MM.1S (cell line): ENCODE data around the gene A4GALT.

Experiments
- CTCF ChIP-seq: fragments of 300-600 bp; sonication (generic); IDR thresholded peaks from 2 replicates; pipeline ENCODE4 v1.5.1; 2016; ENCODE audit warnings: antibody characterized with exemption, low read length, mixed read lengths
- EZH2phosphoT487 ChIP-seq: fragments of 300-600 bp; sonication (generic); IDR thresholded peaks from 2 replicates; pipeline ENCODE4 v1.6.1; 2018; ENCODE audit warnings: antibody characterized with exemption, low read length

GRCh38 chr22:42764895-42765363, 44.3 kb upstream of the A4GALT start:
- TF ChIP-seq CTCF: no peak
- TF ChIP-seq EZH2phosphoT487: no peak
